ENCODE measurements around the gene CCZ1B.
"Not testable (repeated sequence)": the region's sequence is repeated elsewhere in the genome, so short reads cannot be mapped to it uniquely, and the experiment has no call there.

CCZ1B gene

DNA sequence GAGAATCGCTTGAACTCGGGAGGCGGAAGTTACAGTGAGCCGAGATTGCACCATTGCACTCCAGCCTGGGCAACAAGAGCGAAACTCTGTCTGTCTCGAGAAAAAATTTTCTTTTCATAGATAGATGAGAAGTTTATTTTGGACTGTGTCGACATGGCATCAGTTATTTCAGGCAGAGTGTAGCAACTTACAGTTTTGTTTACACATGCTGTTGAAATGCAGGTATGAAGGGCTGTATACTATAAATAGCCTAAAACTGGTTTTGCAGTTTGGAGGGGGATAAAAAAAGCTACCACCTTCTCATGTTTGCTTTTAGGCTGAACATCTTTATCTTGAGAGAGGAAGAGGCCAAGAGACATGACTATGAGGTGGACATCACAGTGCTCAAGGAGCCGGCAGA is 28.0 kb downstream of the CCZ1B start:
- H3K4me3 ChIP-seq (ENCODE audit: low read depth, low read length); DNase-seq (ENCODE audit: low read depth): not testable (repeated sequence)

DNA sequence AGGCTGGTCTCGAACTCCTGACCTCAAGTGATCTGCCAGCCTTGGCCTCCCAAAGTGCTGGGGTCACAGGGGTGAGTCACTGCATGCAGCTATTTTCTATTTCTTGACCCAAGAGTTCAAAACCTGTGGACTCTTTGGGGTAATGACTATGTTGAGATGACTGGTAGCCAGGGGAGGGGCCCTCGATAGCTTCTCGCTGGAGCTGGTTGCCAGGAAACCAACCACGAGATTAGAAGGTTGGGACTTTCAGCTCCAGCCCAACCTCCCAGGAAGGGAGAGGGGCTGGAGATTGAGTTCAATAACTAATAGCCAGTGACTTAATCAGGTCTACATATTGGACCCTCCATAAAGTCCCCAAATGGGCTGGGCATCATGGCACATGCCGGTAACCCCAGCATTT is 28.9 kb downstream of the CCZ1B start:
- DNase-seq (ENCODE audit: low read depth); H3K4me3 ChIP-seq (ENCODE audit: low read depth, low read length): not testable (repeated sequence)

DNA sequence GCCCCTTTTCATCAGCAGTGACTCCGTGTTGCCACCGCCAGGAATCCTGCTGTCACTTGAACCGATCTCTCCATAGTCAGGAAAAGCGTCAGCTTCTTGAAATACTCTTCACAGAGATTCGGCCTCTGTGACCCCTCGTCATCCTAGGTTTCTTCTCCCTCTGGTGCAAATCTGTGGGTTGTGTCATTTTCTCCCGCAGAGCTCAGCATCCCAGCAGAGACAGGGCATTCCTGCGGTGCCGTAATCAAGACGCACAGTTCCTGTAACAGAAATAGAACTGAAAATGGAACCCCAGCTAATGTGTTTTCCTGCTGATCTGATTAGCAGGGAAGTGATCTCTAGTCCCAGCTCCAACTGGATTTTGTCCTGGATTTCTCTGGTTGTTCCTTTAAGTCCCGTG is 31.8 kb downstream of the CCZ1B start:
- DNase-seq (ENCODE audit: low read depth); H3K4me3 ChIP-seq (ENCODE audit: low read depth, low read length): not testable (repeated sequence)

DNA sequence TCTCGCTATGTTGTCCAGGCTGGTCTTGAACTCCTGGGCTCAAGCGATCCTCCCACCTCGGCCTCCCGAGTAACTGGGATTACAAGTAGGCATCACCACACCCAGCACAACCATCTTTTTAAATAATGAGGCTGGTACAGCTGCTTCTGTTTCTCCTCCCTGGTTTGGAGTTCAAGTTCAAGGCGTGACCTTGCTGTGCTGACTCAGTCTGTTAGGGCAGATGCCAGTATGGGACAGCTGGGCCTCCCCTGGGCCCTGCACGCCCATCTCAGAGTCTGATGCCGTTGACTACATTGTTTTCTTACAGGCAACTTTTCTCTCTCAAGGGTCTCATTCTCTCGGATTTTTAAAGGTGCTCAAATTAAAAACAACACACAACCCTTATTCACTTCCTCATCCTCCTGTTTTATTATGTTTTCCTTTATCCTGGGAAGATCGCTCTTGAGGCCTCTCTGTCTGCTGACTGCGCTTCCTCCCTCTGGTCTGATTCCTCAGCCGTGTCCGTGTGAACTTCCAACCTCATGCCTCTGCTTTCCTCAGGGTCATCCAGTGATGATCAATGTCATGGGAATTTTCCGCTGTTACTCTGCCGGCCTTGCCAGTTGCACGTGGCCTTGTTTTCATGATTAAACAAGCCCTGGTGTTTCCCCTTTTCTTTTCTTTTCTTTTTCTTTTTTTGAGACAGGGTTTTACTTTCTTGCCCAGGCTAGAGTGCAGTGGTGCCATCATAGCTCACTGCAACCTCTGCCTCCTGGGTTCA is 33.8 kb downstream of the CCZ1B start:
- DNase-seq (ENCODE audit: low read depth); H3K4me3 ChIP-seq (ENCODE audit: low read depth, low read length): not testable (repeated sequence)

DNA sequence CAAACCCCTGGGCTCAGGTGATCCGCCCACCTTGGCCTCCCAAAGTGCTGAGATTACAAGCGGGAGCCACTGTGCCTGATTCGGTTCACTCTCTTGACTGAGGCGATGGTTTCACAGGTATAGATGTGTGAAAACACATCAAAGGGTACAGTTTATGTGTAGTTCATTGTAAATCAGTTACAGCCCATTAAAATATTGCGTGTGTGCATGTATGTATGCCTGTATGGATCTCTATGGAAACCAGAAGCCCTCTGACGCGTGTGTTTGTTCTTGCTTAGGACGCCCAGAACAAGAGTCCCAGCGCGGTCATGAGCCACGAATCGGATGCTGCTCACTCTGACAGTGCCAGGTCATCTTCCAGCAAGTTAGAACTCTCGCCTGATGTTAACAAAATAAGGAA is 36.7 kb downstream of the CCZ1B start:
- not testable (repeated sequence) for H3K4me3 ChIP-seq (ENCODE audit: low read depth, low read length); DNase-seq (ENCODE audit: low read depth)

DNA sequence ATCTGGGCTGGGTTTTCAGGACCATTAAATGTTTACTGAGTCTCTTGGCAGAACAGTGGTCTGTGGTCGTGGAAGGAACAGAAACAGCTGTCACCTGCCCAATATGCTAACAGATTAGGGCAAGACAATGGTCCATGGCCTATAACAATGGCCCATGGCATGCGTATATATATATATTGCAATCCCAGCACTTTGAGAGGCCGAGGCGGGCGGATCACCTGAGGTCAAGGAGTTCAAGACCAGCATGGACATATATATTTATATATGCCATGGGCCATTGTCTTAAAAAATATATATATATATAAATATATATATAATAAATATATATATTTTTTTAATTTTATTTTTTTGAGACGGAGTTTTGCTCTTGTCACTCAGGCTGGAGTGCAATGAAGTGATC is 44.5 kb downstream of the CCZ1B start:
- DNase-seq (ENCODE audit: low read depth); H3K4me3 ChIP-seq (ENCODE audit: low read depth, low read length): not testable (repeated sequence)

DNA sequence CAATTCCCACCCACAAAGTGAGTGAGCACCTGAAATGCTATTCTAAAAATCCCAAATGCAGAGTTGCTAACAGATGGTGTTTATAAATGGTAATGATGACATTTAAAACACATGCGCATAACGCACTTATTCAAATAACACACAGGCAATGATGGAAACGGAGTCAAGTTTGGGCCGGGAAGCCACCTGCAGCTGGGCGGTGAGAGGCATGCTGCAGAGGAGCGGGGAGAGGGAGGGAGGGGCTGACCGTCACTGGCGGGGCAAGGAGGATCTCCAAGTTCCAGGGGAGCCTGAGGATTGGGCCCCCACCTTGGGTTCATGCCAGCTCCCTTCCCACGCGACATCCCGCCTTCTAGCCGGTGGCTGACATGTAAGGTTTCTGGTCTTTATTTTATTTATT is 64.9 kb downstream of the CCZ1B start:
- DNase-seq (ENCODE audit: low read depth); H3K4me3 ChIP-seq (ENCODE audit: low read depth, low read length): not testable (repeated sequence)

DNA sequence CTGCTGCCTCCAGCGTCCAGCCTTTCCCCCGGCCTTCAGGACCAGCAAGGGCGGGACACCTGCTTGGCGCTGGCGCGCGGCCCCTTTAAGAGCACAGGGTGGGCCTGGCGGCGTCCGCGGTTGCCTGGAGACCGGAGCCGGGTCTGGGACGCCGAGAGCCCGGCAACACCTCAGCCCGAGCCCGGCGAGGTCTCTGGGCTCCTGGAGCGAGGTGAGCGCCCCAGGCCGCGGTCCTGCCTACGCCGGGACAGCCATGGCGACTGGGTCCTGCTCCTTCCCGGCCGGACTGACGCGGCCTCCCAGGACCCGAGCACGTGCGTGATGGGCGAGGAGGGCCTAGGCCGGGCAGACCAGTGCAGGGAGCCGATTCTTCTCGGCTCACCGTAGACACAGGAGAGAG is 72.1 kb downstream of the CCZ1B start, which contains the start of gene RSPH10B2:
TSS of gene RSPH10B2 (plus strand) at position 140 of the 400 bp plus-strand sequence. CDS start 3,575 bp downstream, outside the sequence.
- DNase-seq (ENCODE audit: low read depth); H3K4me3 ChIP-seq (ENCODE audit: low read depth, low read length): not testable (repeated sequence)

DNA sequence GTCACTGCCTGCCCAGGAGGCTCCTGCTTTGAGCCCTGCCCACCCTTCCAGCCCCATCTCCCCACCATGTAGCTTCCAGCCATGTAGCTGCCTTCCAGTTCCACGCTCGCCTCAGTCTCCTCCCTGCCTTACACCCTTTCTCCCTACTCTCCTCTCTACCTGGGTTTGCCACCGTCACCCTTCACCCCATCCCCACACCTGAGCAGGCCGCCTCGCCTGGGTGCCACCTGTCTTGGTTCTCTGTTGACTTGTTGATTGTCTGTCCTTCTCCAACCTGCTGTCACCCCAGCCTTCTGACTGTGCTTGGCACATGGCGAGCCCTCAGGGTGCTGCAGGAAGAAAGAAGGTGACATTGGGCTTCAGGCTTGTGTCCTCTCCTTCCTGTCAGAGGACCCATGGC is 75.9 kb downstream of the CCZ1B start:
- not testable (repeated sequence) for DNase-seq (ENCODE audit: low read depth)

DNA sequence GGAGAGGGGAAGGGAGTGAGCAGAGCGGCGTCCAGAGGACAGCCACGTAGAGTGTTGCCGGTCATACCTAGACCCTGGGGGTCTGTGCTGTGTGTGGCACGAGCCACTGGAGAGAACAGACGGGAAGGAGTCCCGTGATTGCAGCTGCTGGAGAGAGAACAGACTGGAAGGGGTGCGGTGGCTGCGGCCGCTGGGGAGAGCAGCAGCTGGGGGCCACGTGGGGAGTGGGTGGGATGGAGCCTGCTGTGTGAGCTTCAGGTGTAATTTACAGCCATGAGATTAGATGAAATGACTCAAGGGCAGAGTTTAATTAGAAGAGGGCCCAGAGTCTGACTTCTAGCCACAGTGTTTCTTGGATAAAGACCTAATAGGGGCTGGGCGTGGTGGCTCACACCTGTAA is 76.7 kb downstream of the CCZ1B start:
- not testable (repeated sequence) for DNase-seq (ENCODE audit: low read depth); H3K4me3 ChIP-seq (ENCODE audit: low read depth, low read length)

More for the DNA sequence above, 75.9 kb downstream of the CCZ1B start:
- H3K4me3 ChIP-seq (ENCODE audit: low read depth, low read length), result not testable (repeated sequence)

Measured in GM12864 (cell line).